GM18873 (cell line): ENCODE results near the gene AIF1.

Experiments
- ATAC-seq: cut with Tn5 transposase; IDR thresholded peaks from one replicate; pipeline ENCODE4 v1.9.1; 2021; ENCODE audit warnings: mild to moderate bottlenecking, moderate library complexity, moderate number of reproducible peaks; ENCODE audit not compliant: unreplicated experiment, low FRiP score

AIF1 gene

DNA sequence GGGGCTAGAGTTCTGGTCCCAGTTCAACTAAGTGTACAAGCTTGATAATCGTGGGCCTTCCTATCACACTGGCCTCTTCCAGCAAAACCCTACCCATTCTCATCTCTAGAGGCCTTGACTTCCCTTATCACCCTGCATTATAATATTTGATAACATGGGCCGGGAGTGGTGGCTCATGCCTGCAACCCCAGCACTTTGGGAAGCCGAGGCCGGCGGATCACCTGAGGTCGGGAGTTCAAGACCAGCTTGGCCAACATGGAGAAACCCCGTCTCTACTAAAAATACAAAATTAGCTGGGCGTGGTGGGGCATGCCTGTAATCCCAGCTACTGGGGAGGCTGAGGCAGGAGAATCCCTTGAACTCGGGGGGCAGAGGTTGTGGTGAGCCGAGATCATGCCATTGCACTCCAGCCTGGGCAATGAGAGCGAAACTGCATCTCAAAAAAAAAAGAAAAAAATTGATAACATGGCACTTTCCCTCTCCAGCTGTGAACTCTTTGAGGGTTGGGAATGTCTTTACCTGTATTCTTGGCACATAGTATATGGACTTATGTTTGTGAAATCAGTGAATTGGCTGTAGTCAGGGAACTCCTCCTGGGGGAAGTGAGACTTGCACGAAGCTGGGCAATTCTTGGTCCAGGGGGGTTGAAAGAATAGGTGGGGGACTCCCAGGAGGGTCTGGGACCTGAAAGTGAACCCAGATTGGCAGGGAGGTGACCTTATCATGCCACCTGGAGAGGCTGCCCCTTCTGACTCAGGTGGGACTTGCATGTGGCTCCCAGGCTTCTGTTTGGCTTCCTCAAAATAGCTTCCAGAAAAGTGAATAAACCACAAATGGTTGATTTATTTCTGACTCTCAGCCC lies 46.5 kb downstream of the AIF1 start:
- ATAC-seq, result no peak

DNA sequence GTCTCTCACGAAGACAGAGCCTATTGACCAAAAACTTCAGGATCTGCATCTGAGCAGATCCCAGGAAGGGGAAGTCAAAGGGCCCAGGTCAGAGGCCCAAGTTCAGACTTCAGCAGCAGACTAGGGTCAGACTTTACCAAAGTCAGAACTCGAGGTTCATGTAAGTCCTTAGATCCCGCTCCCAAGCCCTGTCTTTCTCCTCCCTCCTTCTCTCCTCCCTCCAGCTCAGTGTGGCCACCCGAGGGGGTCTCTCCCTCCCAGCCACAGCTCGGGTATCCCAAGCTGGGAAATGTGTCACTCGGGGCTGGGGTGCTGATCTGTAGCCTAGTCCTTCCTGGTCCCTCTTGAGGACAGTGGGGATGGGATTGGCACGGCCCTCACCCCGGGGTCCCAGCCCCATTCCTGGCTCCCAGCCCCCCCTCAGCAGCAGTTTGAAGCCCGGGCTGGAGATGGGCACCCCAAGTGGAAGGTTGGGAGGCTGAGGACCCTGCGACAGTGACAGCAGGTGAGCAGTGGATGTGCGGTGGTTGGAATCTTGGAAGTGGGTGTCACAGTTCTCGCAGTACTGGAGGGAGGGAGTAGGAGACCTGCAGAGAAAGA lies 47.2 kb downstream of the AIF1 start:
- ATAC-seq, result no peak

DNA sequence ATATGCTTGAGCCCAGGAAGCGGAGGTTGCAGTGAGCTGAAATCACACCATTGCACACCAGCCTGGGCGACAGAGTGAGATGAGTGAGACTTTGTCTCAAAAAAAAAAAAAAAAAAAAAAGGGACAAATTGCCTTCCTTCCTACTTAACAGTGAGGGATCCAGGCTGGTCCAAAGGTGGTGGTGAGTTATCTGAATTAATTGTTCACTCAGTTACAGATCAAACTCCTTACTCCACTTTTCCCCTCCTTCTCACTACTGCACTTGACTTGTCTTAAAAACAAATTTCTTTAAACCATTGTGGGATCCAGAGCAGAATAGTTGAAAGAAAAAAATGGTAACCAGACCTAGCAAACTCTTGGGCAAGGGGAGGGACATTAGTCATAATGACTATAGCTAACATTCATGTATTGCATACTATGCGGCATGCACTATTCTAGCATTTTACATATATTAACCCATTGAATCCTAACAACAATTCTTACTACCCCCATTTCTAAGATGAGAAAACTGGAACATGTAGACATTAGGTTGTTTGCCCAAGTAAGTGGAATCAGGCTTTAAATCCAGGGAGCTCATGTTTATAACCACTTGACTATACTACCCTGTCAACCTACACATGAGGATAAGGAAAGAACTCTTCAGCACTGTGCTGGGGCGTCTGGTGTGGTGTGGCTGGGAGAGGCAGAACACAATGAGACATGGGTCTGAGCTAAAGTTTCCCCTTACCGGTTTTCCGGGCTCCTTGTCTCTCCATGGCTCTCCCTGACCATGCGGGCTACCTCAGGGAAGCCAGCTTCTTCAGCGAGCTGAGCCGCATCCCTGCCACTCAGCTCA lies 48.3 kb downstream of the AIF1 start:
- ATAC-seq, result no peak

DNA sequence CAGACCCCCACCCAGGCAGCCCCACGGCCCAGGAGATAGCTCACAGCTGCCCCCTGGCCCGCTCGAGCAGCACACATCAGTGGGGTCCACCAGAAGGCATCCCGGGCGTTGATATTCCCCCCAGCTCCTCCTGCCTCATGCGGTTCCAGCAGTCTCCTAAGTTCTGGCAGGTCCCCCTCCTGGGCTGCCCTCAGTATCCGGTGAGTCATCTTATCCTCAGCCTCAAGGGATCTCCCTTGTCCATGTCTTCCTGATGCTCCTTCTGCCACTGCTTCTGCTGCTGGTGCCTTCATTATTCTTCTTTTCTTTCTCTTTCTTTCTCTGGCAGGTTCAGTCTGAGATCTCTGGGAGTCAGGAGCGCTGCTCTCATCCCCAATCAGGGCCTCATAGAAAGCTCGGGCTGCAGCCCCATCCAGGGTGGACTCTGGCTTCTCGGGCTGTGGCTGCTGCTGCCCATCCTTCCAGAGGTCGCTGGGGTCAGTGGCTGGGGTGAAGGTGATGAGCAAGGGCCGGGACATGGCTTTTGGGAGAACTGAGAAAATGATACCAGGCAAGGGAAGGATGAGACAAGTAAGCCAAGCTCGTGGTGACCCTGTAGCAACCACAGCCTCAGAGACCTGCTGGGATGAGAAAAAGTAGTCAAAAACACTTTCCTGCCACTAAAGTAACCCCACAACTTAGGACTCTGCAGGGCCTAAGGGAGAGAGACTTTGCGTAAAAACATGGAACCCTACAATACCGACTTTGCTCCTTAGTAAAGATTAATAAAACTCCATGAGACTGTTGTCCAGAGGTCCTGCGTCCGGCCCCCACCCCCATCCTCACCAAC lies 49.1 kb downstream of the AIF1 start:
- ATAC-seq, result no peak

DNA sequence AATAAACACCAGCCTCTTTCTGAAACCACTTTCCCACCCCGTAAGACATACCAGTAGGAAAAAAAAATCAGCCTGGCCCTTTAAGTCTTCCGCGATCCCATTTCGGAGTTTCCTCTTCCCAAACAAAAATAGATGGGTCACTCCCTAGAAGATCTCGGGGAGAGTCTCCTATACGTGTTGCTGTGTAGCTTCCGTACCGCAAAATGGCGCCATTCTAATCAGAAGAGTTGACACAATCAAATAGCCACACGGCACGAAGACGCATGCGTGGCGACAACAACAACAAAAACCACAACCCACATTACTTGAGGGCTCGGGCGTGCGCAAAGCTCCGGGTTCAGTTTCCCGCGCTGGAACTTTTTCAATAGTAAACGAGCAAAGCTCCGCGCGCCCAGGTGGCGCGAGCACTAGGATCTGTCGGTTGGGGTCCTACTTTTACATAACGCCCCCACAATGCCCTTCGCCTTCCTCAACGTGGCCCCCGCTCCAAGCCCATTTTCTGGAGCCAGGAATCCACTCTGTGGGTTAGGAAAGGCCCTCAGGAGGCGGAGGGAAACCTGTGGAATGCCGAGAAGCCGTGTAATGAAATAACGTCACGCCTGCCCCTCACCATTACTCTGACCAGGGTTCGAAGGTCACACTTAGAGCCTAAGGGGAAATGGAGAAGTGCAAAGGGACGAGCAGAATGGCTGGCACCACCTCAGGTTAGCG lies 49.9 kb downstream of the AIF1 start, which contains the start of gene GPANK1:
Gene GPANK1 (minus strand): TSS at position 208 of the 711 bp plus-strand sequence. CDS start 519 bp downstream, outside the sequence.
- no peak for ATAC-seq

DNA sequence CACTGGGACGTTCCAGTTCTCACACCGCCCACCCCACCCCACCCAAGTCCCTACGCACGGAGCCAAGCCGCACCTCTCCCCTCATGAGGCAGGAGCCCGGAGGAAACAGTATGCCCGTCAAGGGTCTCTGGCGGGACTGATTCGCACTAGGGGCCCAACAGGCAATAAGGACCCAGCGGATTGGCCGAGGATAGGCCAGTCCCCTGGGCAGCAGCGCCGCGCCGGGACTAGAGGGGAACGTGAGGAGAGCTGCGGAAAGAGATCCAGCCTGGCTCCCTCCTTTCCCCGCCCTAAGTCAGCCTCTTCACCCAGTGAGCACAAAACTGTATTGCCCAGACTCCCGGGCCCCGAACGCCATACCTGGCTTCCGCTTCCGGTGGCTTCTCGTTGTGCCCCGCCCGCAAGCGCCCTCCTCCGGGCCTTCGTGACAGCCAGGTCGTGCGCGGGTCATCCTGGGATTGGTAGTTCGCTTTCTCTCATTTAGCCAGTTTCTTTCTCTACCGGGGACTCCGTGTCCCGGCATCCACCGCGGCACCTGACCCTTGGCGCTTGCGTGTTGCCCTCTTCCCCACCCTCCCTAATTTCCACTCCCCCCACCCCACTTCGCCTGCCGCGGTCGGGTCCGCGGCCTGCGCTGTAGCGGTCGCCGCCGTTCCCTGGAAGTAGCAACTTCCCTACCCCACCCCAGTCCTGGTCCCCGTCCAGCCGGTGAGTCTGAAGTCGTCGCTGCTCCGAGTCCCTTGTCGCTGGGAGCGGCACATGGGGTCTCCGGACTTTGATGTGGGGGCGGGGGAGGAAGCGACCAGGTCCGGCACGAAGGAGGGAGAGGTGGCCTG lies 50.7 kb downstream of the AIF1 start, which contains the start of gene CSNK2B:
Gene CSNK2B (plus strand): TSS at position 580 of the 836 bp plus-strand sequence. CDS start 752 bp downstream, outside the sequence.
- ATAC-seq, result peak; percentile 79

DNA sequence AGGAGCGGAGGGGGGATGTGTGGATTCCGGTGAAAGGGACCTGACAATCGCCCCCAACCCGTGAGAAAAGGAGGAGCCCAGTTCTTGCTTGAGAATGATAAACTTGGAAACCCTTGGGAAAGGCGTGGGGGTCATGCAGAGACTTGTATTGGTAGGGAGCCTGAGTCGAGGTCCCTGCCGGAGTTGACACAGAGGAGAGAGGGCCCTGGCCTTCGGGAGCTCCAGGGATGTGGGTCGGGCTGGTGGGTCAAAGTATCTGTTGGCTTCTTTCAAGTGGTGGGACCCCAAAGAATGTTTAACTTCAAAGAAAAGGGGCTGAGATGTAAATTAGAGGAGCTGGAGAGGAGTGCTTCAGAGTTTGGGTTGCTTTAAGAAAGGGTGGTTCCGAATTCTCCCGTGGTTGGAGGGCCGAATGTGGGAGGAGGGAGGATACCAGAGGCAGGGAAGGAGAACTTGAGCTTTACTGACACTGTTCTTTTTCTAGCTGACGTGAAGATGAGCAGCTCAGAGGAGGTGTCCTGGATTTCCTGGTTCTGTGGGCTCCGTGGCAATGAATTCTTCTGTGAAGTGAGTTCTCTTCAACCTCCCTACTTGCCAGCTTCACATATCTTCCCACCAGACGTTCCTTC lies 51.4 kb downstream of the AIF1 start:
- no peak for ATAC-seq
